ENCODE measurements around the gene TENM3.

GRCh38 chr4:182272151-182272550 lies 28.9 kb downstream of the TENM3 start:
- no peak for TF ChIP-seq CREM (CRISPR knock-in tag; IDR thresholded peaks at IDR 0.05)
- TF ChIP-seq PRDM15 (CRISPR knock-in tag; IDR thresholded peaks at IDR 0.05) = no peak
- TF ChIP-seq JUN (CRISPR knock-in tag; IDR thresholded peaks at IDR 0.05) = no peak
- no peak for TF ChIP-seq CTCF (IDR thresholded peaks at IDR 0.05)
- TF ChIP-seq FOXJ3 (CRISPR knock-in tag; IDR thresholded peaks at IDR 0.05; ENCODE audit: borderline replicate concordance) = no peak
- TF ChIP-seq NR1H2 (CRISPR knock-in tag; IDR thresholded peaks at IDR 0.05) = no peak
